ENCODE measurements around the gene DYRK4.
A peak's percentile ranks its signal among the peaks of the same experiment; 100 is the strongest.

The DYRK4 gene

GRCh38 chr12:4580281-4580688 is 18.3 kb downstream of the DYRK4 start:
- TF ChIP-seq POLR2A (IDR thresholded peaks at IDR 0.05; ENCODE audit: low read depth, low read length), result no peak
- FAIRE-seq (no peak), DNase-seq (ENCODE audit: insufficient read length, low spot score) (no peak)

GRCh38 chr12:4584281-4584680 is 22.3 kb downstream of the DYRK4 start:
- FAIRE-seq (no peak), DNase-seq (ENCODE audit: insufficient read length, low spot score) (no peak)
- TF ChIP-seq POLR2A (IDR thresholded peaks at IDR 0.05; ENCODE audit: low read depth, low read length), result no peak

- DNase-seq (ENCODE audit: insufficient read length, low spot score), result no peak
- no peak for TF ChIP-seq POLR2A (IDR thresholded peaks at IDR 0.05; ENCODE audit: low read depth, low read length)
- no peak for FAIRE-seq
These were observed 22.9 kb downstream of the DYRK4 start for GRCh38 chr12:4584896-4585295.

GRCh38 chr12:4586500-4586899 is 24.5 kb downstream of the DYRK4 start:
- no peak for DNase-seq (ENCODE audit: insufficient read length, low spot score)
- no peak for FAIRE-seq
- no peak for TF ChIP-seq POLR2A (IDR thresholded peaks at IDR 0.05; ENCODE audit: low read depth, low read length)

- no peak for TF ChIP-seq POLR2A (IDR thresholded peaks at IDR 0.05; ENCODE audit: low read depth, low read length)
- FAIRE-seq, result no peak
These were observed 25.1 kb downstream of the DYRK4 start for GRCh38 chr12:4587108-4587507.

GRCh38 chr12:4588916-4589315 is 26.9 kb downstream of the DYRK4 start:
- DNase-seq (ENCODE audit: insufficient read length, low spot score), result no peak
- no peak for TF ChIP-seq POLR2A (IDR thresholded peaks at IDR 0.05; ENCODE audit: low read depth, low read length)
- FAIRE-seq, result no peak

More at GRCh38 chr12:4587108-4587507, 25.1 kb downstream of the DYRK4 start:
- no peak for DNase-seq (ENCODE audit: insufficient read length, low spot score)

- DNase-seq (ENCODE audit: insufficient read length, low spot score) (no peak), FAIRE-seq (no peak)
- TF ChIP-seq POLR2A (IDR thresholded peaks at IDR 0.05; ENCODE audit: low read depth, low read length), result no peak
These were observed 27.9 kb downstream of the DYRK4 start for GRCh38 chr12:4589941-4590340.

- DNase-seq (ENCODE audit: insufficient read length, low spot score), result no peak
- no peak for FAIRE-seq
These were observed 29.2 kb downstream of the DYRK4 start for GRCh38 chr12:4591180-4591687.

GRCh38 chr12:4595881-4596280 is 33.9 kb downstream of the DYRK4 start:
- DNase-seq (ENCODE audit: insufficient read length, low spot score) (no peak), FAIRE-seq (no peak)
- TF ChIP-seq POLR2A (IDR thresholded peaks at IDR 0.05; ENCODE audit: low read depth, low read length), result no peak

More at GRCh38 chr12:4591180-4591687, 29.2 kb downstream of the DYRK4 start:
- TF ChIP-seq POLR2A (IDR thresholded peaks at IDR 0.05; ENCODE audit: low read depth, low read length), result no peak

- DNase-seq (ENCODE audit: insufficient read length, low spot score), result no peak
- no peak for TF ChIP-seq POLR2A (IDR thresholded peaks at IDR 0.05; ENCODE audit: low read depth, low read length)
- no peak for FAIRE-seq
These were observed 41.4 kb downstream of the DYRK4 start for GRCh38 chr12:4603421-4603820.

- TF ChIP-seq POLR2A (IDR thresholded peaks at IDR 0.05; ENCODE audit: low read depth, low read length), result no peak
- no peak for DNase-seq (ENCODE audit: insufficient read length, low spot score)
- FAIRE-seq, result no peak
These were observed 41.9 kb downstream of the DYRK4 start for GRCh38 chr12:4603946-4604345.

- peak; percentile 50 for TF ChIP-seq POLR2A (IDR thresholded peaks at IDR 0.05; ENCODE audit: low read depth, low read length)
- FAIRE-seq, result peak; percentile 88
- peak; percentile 60 for DNase-seq (ENCODE audit: insufficient read length, low spot score)
These were observed 42.7 kb downstream of the DYRK4 start for GRCh38 chr12:4604684-4605193.

- no peak for DNase-seq (ENCODE audit: insufficient read length, low spot score)
- TF ChIP-seq POLR2A (IDR thresholded peaks at IDR 0.05; ENCODE audit: low read depth, low read length), result no peak
- FAIRE-seq, result no peak
These were observed 45.0 kb downstream of the DYRK4 start for GRCh38 chr12:4607056-4607455.

GRCh38 chr12:4609071-4609470 is 47.1 kb downstream of the DYRK4 start:
- no peak for TF ChIP-seq POLR2A (IDR thresholded peaks at IDR 0.05; ENCODE audit: low read depth, low read length)
- DNase-seq (ENCODE audit: insufficient read length, low spot score) (no peak), FAIRE-seq (no peak)

GRCh38 chr12:4610481-4610880 is 48.5 kb downstream of the DYRK4 start:
- TF ChIP-seq POLR2A (IDR thresholded peaks at IDR 0.05; ENCODE audit: low read depth, low read length), result no peak
- DNase-seq (ENCODE audit: insufficient read length, low spot score) (no peak), FAIRE-seq (no peak)

GRCh38 chr12:4615667-4616066 is 53.7 kb downstream of the DYRK4 start:
- FAIRE-seq (no peak), DNase-seq (ENCODE audit: insufficient read length, low spot score) (no peak)
- no peak for TF ChIP-seq POLR2A (IDR thresholded peaks at IDR 0.05; ENCODE audit: low read depth, low read length)
